Midbrain (tissue), 1 donor: Measurements from ENCODE around the gene AKR1B1.

ENCODE experiments used
- DNase-seq: peaks from one replicate; lab custom pipeline; 2025; lab: John Stamatoyannopoulos, UW

Gene AKR1B1

DNA sequence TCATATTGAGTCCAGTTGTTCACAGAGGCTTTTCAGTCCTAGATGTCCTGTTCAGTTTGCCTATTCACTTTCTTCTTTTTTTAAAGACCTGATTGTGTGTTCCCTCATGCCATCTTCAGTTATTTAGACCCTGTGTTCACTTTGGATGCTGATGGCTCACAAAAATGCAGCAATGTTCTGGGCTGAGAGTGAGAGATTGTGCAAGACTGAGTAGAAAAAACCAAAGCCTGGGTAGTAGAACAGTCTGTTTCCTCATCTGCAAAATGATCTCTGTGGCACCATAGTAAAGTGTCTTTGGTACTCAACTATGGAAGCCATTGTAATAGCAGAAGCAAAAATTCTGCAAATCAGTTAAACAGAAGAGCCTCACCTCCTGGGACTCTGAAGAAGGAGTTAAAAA, 43.2 kb downstream of the AKR1B1 start:
- no peak for DNase-seq

- DNase-seq: no peak
Observed at GRCh38 chr7:134414109-134414508, 44.8 kb downstream of the AKR1B1 start.

DNA sequence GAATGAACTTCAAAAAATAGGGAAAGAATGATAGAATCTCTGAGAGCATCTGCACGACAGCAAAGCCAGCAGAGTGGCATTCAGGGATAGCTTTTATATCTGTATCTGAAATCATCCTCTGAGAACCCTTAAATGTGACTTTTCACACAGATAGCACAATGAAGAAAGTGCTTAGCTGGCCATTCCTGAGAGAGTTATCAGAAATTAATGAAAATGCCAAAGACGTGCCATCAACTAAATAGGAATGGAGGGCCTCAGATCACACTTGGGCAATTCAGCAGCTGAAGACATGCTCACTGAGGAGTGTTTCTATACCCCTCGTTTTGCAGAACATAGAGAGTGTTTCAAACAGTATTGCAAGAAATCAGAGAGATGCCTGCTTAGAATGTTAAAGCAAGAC, 51.6 kb downstream of the AKR1B1 start:
- DNase-seq: no peak

GRCh38 chr7:134406431-134406830, 52.5 kb downstream of the AKR1B1 start:
- DNase-seq: no peak

- DNase-seq: no peak
Observed at GRCh38 chr7:134405299-134405698, 53.6 kb downstream of the AKR1B1 start.

GRCh38 chr7:134403062-134403461, 55.8 kb downstream of the AKR1B1 start:
- no peak for DNase-seq

DNA sequence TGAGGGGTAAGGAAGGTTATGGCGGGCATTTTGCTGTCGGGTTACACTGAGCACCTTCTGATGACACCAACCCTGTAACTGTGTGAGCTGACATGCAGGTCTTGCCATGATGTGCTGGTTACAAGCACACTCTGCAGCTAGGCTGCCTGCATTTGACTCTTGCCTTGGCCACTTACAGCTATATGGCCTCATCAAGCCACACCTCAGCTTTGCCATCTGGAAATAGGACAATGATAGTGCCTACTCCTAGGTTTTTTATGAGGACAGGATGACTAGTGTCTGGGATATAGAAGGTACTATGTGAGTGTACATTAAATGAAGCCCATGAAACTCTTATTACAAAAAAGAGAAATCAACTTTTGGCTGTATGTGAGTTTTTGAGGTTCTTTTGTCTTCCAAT, 58.0 kb downstream of the AKR1B1 start:
- DNase-seq: no peak

DNA sequence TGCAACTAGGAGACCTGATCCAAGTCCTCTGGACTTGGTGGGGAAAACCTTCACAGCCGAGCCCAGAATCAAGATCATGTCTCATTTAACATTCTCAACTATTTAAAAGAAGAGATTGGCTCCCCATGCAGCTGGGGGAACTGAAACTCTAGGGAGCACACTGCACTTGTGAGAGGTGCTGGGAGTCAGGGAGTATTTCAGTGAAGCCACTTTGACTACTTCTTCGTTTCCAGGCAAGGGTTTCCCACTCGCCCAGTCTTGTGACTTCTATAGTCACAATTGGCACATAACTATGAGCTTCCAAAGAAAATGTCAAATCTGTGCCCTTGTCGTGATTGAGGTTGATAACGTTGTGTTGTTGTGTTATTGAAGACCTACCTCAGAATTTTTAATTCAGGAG, 62.9 kb downstream of the AKR1B1 start:
- DNase-seq: no peak

- DNase-seq: no peak
Observed at GRCh38 chr7:134395604-134396003, 63.3 kb downstream of the AKR1B1 start.

- DNase-seq: no peak
Observed at GRCh38 chr7:134394056-134394455, 64.8 kb downstream of the AKR1B1 start.
